ENCODE data around the gene LUC7L3.

LUC7L3 gene

DNA sequence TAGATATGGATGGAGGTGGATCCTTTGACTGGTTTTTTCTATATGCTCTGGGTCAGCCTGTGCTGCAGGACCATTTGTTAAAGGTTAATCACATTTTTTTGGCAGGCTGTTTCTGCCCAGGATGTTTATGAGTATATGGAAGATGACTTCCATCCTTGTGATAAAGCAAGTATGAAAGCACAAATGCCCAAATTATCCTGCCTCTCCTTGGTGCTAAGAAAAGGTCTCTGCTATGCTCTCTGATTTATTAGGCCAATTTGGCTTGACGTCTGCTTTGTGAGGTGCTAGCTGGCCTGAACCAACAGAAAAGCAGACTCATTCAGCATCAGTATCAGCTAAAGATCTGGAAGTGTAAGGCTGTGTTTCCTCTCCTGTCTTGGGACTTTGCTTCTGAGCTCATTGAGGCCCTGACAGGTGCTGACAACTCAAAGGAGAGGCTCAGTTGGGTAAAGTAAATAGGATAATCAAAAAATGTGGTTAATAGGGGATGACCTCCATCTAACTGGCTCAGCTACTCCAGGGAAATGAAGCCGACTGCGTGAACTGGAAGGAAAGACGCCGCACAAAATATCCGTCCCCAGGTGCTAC lies 26.9 kb upstream of the LUC7L3 start:
- peak overlapping the region; percentile 6; the same call in 1 of the 2 replicates for H3K4me3 ChIP-seq (ENCODE audit: low read depth, low read length)
- TF ChIP-seq, protein P1, sequence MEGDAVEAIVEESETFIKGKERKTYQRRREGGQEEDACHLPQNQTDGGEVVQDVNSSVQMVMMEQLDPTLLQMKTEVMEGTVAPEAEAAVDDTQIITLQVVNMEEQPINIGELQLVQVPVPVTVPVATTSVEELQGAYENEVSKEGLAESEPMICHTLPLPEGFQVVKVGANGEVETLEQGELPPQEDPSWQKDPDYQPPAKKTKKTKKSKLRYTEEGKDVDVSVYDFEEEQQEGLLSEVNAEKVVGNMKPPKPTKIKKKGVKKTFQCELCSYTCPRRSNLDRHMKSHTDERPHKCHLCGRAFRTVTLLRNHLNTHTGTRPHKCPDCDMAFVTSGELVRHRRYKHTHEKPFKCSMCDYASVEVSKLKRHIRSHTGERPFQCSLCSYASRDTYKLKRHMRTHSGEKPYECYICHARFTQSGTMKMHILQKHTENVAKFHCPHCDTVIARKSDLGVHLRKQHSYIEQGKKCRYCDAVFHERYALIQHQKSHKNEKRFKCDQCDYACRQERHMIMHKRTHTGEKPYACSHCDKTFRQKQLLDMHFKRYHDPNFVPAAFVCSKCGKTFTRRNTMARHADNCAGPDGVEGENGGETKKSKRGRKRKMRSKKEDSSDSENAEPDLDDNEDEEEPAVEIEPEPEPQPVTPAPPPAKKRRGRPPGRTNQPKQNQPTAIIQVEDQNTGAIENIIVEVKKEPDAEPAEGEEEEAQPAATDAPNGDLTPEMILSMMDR (IDR thresholded peaks at IDR 0.05; ENCODE audit: control insufficient read depth, extremely low read depth, insufficient read depth): no peak
- DNase-seq (ENCODE audit: low read depth): no peak

DNA sequence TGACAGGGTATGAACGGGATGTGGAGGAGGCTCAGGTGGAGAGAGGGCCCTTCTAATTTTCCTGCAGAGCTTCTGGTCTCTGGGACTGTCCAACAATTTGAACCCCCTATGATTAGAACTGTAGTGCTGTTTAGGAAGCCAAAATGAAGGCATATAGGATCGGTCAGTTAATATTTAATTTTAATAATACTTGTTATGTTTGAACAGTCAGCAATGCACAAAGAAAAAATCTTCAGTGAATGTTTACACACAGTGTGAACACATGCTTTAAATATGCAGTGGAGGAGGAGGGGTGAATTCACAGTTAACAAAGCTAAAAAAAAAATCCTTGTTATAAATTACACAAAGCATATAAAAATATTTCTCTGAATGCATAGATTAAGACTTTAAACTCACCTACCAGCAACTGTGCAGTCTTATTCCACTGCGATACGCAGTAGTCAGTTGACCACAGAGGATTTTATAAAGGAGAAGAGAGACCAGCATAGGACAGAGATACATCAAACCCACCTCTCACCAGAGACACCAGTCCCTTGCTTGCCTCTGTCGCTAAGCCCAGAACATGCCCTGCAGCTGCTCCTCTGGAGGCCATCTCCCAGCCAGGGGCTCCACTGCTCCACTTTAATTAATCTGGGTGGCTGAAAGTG lies 26.2 kb upstream of the LUC7L3 start:
- DNase-seq (ENCODE audit: low read depth): no peak
- H3K4me3 ChIP-seq (ENCODE audit: low read depth, low read length): peak overlapping the region; percentile 6; the same call in 1 of the 2 replicates
- TF ChIP-seq, protein P1 (IDR thresholded peaks at IDR 0.05; ENCODE audit: control insufficient read depth, extremely low read depth, insufficient read depth): no peak

- DNase-seq (ENCODE audit: low read depth): no peak
- H3K4me3 ChIP-seq (ENCODE audit: low read depth, low read length): no peak overlapping the region
- TF ChIP-seq, protein P1 (IDR thresholded peaks at IDR 0.05; ENCODE audit: control insufficient read depth, extremely low read depth, insufficient read depth): no peak
Measured at GRCh38 chr17:50696365-50696879, 23.0 kb upstream of the LUC7L3 start.

DNA sequence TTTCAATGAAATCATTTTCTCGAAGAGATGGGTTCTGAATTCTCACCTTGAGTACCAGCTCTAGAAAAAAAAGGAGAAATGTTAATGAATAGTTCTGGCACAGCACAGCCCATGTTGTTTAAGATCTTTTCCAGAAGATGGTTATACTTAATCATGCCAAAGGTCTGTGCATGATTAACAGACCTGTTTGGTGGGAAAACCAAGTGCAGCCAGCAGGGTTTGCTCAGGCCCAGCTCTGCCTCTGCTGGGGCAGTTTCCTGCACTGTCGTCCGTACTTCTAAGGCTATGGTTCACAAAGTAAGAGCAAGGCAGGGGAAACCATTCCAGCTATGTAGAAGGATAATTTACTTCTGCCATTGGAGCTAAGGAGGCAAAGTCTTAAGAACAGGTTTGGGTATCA lies 22.3 kb upstream of the LUC7L3 start:
- H3K4me3 ChIP-seq (ENCODE audit: low read depth, low read length): no peak overlapping the region
- DNase-seq (ENCODE audit: low read depth): no peak
- TF ChIP-seq, protein P1 (IDR thresholded peaks at IDR 0.05; ENCODE audit: control insufficient read depth, extremely low read depth, insufficient read depth): no peak

- no peak for DNase-seq (ENCODE audit: low read depth)
- H3K4me3 ChIP-seq (ENCODE audit: low read depth, low read length): no peak overlapping the region
- TF ChIP-seq, protein P1 (IDR thresholded peaks at IDR 0.05; ENCODE audit: control insufficient read depth, extremely low read depth, insufficient read depth): 0 out of 2 replicates have a peak, but pooled peaks have one; percentile 11
Measured at GRCh38 chr17:50697663-50698272, 21.6 kb upstream of the LUC7L3 start.

DNA sequence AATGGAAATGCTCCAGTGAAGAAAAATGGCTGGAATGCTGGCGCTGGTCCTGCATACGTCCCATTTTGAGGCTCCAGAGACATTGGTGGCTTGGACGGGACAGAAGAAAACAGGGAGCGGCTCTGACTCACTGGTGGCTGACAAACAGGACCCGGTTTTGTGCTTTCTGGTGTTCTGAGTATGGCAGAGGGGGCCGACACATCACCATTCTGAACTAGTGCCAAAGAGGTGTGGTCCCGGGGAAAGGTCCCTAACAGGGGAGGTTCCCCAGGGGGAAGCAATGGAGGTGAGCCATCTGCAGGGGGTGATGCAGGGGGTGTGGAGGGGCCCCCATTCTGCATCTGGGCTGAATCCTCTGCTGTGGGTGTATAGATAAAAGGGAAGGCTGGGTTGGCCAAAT lies 20.0 kb upstream of the LUC7L3 start:
- H3K4me3 ChIP-seq (ENCODE audit: low read depth, low read length): no peak overlapping the region
- no peak for DNase-seq (ENCODE audit: low read depth)
- TF ChIP-seq, protein P1 (IDR thresholded peaks at IDR 0.05; ENCODE audit: control insufficient read depth, extremely low read depth, insufficient read depth): no peak

All from LNCaP clone FGC (cell line).